Retinal pigment epithelial cell (primary cell): ENCODE results near the gene NRG3.

Experiments used
- DNase-seq: peaks from one replicate; pipeline ENCODE4 v3.0.0-alpha.2; 2010; ENCODE audit warnings: low read depth
- H3K4me3 ChIP-seq: 2 replicates; pipeline ENCODE4 v1.5.1; 2011; ENCODE audit warnings: mild to moderate bottlenecking, low read length, control low read depth, moderate library complexity
- CTCF ChIP-seq: conservative IDR thresholded peaks from 2 replicates; pipeline ENCODE4 v1.5.1; 2011; ENCODE audit warnings: low read depth, low read length, control low read depth, inconsistent platforms

NRG3 gene

GRCh38 chr10:81969136-81969535, 94.1 kb downstream of the NRG3 start:
- H3K4me3 ChIP-seq: no peak overlapping the region
- DNase-seq: no peak
- no peak for TF ChIP-seq CTCF

GRCh38 chr10:81978238-81978637, 103.2 kb downstream of the NRG3 start:
- no peak for TF ChIP-seq CTCF
- no peak overlapping the region for H3K4me3 ChIP-seq
- DNase-seq: peak; percentile 12

GRCh38 chr10:81981724-81982123, 106.7 kb downstream of the NRG3 start:
- H3K4me3 ChIP-seq: no peak overlapping the region
- TF ChIP-seq CTCF: no peak
- no peak for DNase-seq

GRCh38 chr10:81984428-81984827, 109.4 kb downstream of the NRG3 start:
- DNase-seq: no peak
- no peak for TF ChIP-seq CTCF

GRCh38 chr10:81995254-81995653, 120.3 kb downstream of the NRG3 start:
- no peak for TF ChIP-seq CTCF

More at GRCh38 chr10:81984428-81984827, 109.4 kb downstream of the NRG3 start:
- H3K4me3 ChIP-seq: no peak overlapping the region

GRCh38 chr10:81996927-81997326, 121.9 kb downstream of the NRG3 start:
- DNase-seq: no peak
- no peak for TF ChIP-seq CTCF
- no peak overlapping the region for H3K4me3 ChIP-seq

More at GRCh38 chr10:81995254-81995653, 120.3 kb downstream of the NRG3 start:
- no peak for DNase-seq
- no peak overlapping the region for H3K4me3 ChIP-seq

- no peak for DNase-seq
- no peak for TF ChIP-seq CTCF
- no peak overlapping the region for H3K4me3 ChIP-seq
Observed at GRCh38 chr10:82020999-82021398, 146.0 kb downstream of the NRG3 start.
